ENCODE results near the gene LRRN2.

DNA sequence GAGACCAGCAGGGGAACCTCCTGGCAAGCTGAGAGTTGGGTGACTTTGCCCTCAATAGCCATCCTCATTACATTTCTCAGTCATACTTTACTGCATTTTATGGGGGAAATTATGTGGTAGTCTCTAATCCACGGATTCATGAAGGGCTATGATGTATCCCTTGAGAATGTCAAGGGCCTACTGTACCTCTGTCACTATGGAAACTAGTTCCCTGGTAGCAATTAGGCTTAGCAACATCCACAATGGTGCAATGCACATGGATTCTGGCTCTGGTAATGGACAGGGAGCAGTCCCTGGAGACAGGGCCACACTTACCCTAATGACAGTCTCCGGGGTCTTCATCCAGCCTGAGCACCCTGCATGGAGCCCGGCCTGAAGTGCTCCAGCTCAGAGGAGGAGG lies 26.5 kb downstream of the LRRN2 start:
- no peak for TF ChIP-seq EZH2 (IDR thresholded peaks at IDR 0.05; ENCODE audit: insufficient read depth, low read length)
- no peak for TF ChIP-seq CTCF (IDR thresholded peaks at IDR 0.05; ENCODE audit: insufficient read depth, low read depth, low read length)

Measured in astrocyte (in vitro differentiated cells and primary cell).